GM12874 (cell line): ENCODE data around the gene FOXO3.

ENCODE experiments used
- CTCF ChIP-seq: IDR thresholded peaks from 2 replicates; pipeline ENCODE4 v1.5.1; 2011; ENCODE audit warnings: low read depth, mild to moderate bottlenecking, control low read depth, low read length, moderate library complexity; ENCODE audit not compliant: insufficient read depth

The FOXO3 gene

GRCh38 chr6:108609276-108609769 lies 48.6 kb downstream of the FOXO3 start:
- TF ChIP-seq CTCF: no peak

GRCh38 chr6:108610270-108610839 lies 49.6 kb downstream of the FOXO3 start:
- no peak for TF ChIP-seq CTCF

GRCh38 chr6:108610957-108611586 lies 50.4 kb downstream of the FOXO3 start:
- TF ChIP-seq CTCF: no peak

GRCh38 chr6:108612852-108613251 lies 52.1 kb downstream of the FOXO3 start:
- no peak for TF ChIP-seq CTCF

GRCh38 chr6:108616544-108616943 lies 55.8 kb downstream of the FOXO3 start:
- no peak for TF ChIP-seq CTCF

GRCh38 chr6:108616973-108617372 lies 56.3 kb downstream of the FOXO3 start:
- no peak for TF ChIP-seq CTCF

- TF ChIP-seq CTCF: no peak
These were observed 58.0 kb downstream of the FOXO3 start for GRCh38 chr6:108618623-108619152.
